Activated CD8-positive, alpha-beta memory T cell treated with anti-CD3 and anti-CD28 coated beads for 48 hours (primary cell): ENCODE measurements around the gene CD180.
"Not testable (repeated sequence)": the region's sequence is repeated elsewhere in the genome, so short reads cannot be mapped to it uniquely, and the experiment has no call there.

Source experiments
- DNase-seq, 3 experiments: peaks; one replicate each; pipeline ENCODE4 v3.0.0-alpha.2; 2020; ENCODE audit warnings: low read depth in 2 of 3, low spot score in 2 of 3

CD180 gene

GRCh38 chr5:67189931-67190330 lies 6.7 kb downstream of the CD180 start:
- no peak for DNase-seq

DNA sequence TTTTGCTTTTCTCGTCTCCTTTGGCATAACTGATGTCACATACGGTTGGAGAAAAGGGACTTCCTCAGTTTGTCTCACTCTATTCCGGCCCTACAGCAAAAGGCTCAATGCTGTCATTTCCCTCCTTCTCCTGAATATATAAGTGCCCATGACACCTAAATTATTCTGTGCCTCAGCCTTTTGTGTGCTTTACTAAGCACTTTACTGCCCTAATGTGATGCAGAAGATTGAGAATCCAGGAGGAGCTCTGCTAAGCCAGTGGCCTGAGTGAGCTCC lies 7.6 kb downstream of the CD180 start:
- no peak for DNase-seq

DNA sequence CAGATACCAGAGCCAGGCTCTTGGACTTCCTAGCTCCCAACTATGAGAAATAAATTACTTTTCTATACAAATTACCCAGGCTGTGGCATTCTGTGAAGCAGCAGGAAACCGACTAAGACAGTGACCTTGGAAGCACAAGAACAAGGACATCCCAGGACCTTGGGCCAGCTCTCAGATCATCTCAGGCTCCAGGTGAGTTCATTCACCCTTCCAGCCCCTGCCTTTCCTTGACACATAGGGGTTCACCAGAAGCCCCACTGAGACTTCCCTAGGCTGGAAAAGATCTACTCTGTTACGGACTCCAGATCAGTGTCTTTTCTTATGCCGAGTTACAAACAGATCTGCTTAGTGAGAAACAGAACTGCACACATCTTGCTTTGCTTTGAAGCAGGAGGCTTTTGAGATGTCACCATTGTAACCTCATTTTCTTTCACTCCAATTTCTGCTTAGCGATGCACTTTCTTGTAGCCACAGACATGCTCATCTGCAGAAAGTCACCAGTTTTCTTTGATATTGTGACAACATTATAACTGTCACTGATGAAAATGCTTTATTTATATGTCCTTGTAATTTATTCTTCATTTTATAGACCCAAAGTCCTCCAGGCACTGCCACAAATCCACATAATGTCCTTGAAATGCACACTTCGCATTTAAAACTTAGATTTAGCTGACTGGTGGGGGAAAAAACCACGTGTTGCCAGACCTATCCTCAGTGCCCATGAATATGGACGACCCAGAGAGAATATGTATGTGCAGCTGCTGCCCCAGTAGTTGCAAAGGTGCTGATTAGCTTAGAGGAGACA lies 8.1 kb downstream of the CD180 start:
- no peak for DNase-seq

DNA sequence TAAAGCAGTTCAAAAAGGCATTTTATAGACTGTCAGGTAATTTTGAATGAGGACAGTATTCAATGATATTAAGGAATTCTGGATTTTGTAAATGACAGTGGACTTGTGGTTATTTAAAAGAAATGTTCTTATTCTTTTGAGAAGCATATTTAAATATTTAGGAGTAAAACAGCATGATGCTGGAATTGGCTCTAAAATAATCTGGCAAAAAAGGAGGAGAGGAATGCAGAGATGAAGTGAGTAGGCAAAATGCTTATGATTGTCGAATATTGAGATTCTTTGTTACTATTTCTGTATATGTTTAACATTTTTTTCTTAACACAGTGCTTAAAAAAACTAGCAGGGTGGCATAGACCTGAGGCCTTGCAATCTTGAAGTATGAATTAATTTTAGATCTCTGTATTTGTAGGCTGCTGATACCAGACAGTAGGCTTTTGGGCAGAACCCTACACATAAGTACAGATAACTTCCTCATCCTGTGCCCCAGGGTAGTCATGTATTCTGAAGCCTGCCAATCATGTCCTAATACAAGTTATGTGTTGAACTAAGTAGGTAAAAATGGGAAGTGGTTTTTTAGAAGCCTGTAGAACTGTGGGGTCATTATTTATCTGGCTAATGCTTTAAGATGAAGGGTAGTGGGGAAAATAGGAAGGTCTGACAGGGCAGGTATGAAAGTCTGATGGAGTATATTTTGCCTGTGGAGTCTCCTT lies 9.4 kb downstream of the CD180 start:
- DNase-seq: no peak

DNA sequence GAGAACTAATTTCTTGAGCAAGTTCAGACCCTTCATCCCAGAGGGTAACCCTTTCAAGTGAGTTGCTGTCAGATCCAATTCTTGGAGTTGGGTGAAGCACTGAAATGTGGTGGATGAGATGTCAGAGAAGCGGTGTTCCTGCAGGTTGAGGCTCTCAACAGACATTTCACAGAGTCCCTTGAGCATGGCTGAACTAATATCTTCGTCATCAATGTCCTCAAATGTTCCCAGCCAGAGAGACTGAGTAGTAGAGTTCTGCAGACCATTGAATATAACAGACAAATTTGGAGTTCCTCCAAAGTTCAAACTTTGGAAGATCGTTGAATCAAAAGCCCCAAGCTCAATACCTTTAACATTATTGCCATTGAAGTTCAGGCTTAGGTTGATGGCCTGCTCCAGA lies 12.7 kb downstream of the CD180 start:
- no peak for DNase-seq

GRCh38 chr5:67182301-67182790 lies 14.3 kb downstream of the CD180 start:
- DNase-seq: no peak

DNA sequence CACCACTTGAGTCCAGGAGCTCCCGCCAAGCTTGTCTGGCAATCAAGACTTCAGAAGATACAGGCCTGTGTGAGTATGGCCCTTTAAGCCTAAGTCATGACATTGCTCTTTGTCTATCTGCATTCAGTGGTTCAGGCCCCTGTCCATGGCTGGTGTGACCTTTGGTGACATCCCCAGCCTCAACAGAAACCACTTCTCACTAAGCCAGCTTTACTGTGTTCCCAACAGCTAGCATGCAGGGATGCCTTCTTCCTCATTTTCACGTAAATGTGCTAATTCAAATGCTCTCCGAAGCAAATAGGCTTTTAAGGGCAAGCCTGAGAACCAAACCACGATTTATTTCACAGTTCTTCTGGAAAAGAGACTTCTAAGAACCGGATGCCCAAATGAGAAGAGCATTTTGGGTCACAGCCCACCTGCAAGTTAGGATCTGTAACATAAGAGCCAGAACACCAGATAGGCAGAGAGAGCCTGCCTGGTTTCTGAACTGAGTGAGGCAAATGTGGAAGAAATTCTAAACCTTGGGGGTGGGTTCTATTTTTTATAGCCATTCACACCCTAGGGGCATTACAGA lies 14.9 kb downstream of the CD180 start:
- no peak for DNase-seq

DNA sequence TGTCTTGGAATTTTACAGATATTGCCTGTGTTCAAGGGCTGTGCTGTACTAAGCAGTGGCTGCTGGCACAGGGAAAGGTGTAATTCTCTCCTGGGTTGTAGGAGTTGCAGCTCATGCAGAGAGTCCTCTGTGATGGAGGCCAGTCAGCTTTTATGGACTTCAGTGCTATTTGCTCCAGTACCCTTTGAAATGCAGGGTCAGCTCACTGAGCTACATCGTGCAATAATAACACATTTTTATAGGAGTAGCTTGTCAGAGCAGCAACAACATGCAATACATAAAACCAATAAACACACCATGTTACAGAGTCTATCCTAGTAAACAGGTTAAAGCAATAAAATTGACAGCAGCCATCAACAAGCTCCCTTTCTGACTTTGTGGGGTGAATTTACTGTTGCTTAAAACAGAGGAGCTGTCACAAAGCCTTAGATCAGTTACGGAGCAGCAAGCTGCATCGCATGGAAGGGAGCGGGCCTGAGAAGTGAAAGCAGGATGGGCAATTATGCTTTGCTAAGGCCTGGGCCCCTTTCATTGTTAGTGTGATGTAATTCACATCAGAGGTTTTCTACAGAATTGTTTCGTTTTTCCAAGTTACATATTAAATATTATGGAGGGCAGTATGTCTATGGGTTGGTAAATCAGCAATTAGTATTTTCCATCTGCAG lies 16.8 kb downstream of the CD180 start:
- no peak for DNase-seq

DNA sequence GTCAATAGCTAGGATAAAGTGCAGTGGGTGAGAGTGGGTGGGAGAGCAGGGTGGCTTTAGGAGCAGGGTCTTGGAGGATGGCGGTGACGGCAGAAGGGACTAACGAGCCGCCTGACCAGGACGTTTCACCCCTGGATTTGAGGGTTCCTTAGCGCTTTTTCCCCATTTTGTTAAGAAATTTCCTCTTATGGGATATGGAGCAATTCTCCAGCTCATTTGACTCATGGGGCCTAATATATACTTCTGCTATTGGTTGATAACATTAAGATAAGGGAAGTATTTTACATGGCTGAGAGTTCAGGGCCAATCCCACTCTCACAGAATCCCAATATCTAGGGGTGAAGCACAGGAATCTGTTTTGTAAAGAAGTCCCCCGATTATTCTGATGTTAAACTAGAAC lies 17.6 kb downstream of the CD180 start:
- no peak for DNase-seq

DNA sequence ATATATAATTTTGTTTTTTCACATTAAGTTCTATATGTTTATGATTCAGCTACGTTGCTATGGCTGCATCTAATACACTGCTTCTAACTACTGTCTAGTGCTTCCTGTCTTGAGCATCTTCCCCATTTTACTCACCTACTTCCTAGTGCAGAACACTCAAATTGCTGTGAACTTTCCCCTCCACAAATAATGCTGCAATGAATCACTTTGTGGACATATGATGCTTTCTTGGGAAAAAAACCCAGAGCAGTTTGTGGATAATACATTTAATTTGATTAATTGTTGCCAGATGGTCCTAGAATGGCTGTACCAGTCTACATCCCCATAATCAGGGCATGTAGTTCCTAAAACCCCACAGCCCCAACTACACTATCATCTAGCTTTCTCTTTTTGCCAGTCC lies 18.5 kb downstream of the CD180 start:
- no peak for DNase-seq

DNA sequence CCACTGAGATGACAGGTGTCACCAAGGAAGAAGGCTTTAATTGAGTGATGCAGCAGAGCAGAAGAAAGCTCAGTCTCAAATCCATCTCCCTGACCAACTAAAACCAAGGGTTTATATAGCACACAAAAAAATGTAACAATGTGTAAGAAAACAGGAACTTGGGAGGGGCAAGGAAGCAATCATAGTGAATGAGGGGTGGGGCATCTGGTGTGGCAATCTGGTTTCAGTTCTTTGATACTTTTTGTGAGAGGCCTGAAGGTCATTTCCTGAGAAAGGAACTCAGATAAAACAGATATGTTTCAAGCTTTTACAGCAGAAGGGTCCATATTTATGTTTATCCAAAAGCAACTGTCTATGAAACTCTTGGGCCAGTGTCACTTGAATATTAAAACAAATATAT lies 19.7 kb downstream of the CD180 start:
- DNase-seq: no peak

- DNase-seq: no peak
Observed at GRCh38 chr5:67173959-67174358, 22.6 kb downstream of the CD180 start.

DNA sequence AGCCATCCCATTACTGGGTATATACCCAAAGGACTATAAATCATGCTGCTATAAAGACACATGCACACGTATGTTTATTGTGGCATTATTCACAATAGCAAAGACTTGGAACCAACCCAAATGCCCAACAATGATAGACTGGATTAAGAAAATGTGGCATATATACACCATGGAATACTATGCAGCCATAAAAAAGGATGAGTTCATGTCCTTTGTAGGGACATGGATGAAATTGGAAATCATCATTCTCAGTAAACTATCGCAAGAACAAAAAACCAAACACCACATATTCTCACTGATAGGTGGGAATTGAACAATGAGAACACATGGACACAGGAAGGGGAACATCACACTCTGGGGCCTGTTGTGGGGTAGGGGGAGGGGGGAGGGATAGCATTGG lies 23.2 kb downstream of the CD180 start:
- DNase-seq: not testable (repeated sequence)

DNA sequence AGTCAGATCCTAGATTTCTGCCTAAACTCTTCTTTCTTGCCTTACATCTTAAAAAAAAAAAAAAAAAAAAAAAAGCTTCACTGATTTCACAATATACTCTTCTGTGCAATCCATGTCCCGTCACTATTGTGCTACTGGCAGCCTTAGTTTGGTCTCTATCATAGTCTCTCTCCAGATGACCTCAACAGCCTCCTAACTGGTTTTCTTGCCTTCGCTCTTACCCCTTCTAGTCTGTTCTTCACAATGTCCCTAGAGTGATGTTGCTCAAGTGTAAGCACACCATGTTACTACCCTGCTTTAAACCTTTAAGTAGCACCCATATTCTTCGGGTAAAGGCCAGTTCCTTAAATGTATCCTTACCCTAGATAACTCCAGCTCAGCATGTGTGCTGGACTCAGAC lies 25.8 kb downstream of the CD180 start:
- no peak for DNase-seq

DNA sequence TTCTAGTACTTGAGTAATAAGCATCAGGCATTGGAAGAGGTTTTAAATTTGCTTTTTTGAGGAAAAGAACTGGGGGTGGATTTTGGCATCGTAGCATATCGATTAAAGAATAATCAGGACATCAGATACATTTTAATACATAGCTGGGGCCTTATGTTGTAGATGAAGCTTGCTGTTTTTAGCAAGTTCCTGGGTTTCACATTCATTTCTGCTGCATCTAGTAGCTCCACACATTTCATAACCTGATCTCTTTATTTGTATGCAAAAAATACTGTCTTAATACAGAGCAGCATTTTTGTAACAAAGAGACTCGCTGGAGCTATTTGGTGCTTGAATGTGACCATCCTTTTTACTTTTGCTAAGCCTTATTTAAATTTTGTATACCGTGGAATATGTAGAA lies 28.5 kb downstream of the CD180 start:
- no peak for DNase-seq

DNA sequence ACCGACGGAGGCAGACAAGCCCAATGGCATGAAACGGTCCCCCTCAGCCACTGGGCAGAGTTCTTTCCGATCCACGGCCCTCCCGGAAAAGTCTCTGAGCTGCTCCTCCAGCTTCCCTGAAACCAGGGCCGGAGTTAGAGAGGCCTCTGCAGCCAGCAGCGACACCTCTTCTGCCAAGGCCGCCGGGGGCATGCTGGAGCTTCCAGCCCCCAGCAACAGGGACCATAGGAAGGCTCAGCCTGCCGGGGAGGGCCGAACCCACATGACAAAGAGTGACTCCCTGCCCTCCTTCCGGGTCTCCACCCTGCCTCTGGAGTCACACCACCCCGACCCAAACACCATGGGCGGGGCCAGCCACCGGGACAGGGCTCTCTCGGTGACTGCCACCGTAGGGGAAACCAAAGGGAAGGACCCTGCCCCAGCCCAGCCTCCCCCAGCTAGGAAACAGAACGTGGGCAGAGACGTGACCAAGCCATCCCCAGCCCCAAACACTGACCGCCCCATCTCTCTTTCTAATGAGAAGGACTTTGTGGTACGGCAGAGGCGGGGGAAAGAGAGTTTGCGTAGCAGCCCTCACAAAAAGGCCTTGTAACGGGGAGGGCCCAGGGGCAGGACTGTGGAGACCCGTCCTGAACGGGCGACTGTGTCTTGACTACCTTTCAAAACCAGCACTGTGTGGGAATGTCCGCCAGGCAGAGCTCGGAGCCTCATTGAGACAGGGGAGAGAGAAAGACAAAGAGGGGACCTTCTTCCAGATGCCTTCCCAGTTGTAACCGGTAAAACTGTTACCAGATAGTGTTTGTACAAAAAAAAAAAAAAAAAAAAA lies 29.9 kb downstream of the CD180 start:
- DNase-seq: peak; percentile 22 to 38 (median 30)

- peak; percentile 43 to 70 (median 55) for DNase-seq
Observed at GRCh38 chr5:67165526-67166459, 30.8 kb downstream of the CD180 start.

GRCh38 chr5:67164856-67165525 lies 31.6 kb downstream of the CD180 start:
- no peak for DNase-seq

- DNase-seq: no peak
Observed at GRCh38 chr5:67163863-67164595, 32.6 kb downstream of the CD180 start.
